Progenitor cell of endocrine pancreas (in vitro differentiated cells): ENCODE results near the gene HM13. TPM values are rescaled to one million over a fixed set of nuclear protein-coding genes. Genes with fewer than 3 reads are reported as not detected.

Source experiments
- DNase-seq: peaks from one replicate; pipeline ENCODE4 v3.0.0; 2021; ENCODE audit warnings: low spot score; ENCODE audit not compliant: unreplicated experiment
- H3K27ac Mint-ChIP-seq: 2 replicates; pipeline ENCODE4 v1.8.0; 2021; ENCODE audit warnings: mild to moderate bottlenecking, moderate library complexity, mixed read lengths
- H3K27me3 Mint-ChIP-seq: 2 replicates; pipeline ENCODE4 v1.8.0; 2021; ENCODE audit warnings: mixed read lengths
- H3K36me3 Mint-ChIP-seq: 2 replicates; pipeline ENCODE4 v1.8.0; 2022; ENCODE audit warnings: mixed read lengths; ENCODE audit not compliant: insufficient read depth
- H3K4me1 Mint-ChIP-seq: 2 replicates; pipeline ENCODE4 v1.8.0; 2021; ENCODE audit warnings: low read depth, mixed read lengths
- H3K4me3 Mint-ChIP-seq: 2 replicates; pipeline ENCODE4 v1.8.0; 2021; ENCODE audit warnings: low read depth, mild to moderate bottlenecking, moderate library complexity, mixed read lengths
- H3K9me3 Mint-ChIP-seq: 2 replicates; pipeline ENCODE4 v1.8.0; 2021; ENCODE audit warnings: low read depth, mixed read lengths
- CTCF ChIP-seq: fragments of 200-600 bp; sonication (generic); IDR thresholded peaks from one replicate; pipeline ENCODE4 v1.5.0; 2021; ENCODE audit warnings: antibody characterized with exemption, mild to moderate bottlenecking; ENCODE audit not compliant: unreplicated experiment
- total RNA-seq: library from RNA; stranded (reverse); gene quantifications from 2 replicates; pipeline ENCODE4 v1.2.1, GENCODE V29; 2021

HM13 gene
- total RNA-seq, 1 donor from 2014 or later = 217 TPM

GRCh38 chr20:31566658-31567379, 52.6 kb downstream of the HM13 start:
- Mint-ChIP-seq H3K4me3 (no peak overlapping the region), H3K27me3 (no peaks in the 10 kb centered on the region)

DNA sequence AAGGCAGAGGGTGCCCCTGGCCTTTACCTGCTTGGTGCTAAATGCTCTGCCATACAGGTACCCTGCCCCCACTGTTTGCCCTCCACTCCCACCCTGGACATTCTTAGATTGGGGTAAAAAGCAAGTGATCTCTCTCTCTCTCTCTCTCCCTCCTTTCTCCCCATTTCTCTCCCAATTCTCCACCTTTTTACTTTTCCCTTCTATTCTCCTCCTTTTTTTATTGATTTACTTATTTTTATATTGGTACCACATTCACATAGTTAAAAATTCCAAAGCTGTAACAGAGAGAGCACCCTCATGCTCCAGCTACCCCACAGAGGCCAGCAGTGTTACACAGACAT, 53.1 kb downstream of the HM13 start:
- no peaks in the 10 kb centered on the region for H3K9me3 Mint-ChIP-seq
- H3K27ac Mint-ChIP-seq = peak overlapping the region; percentile 19
- H3K4me3 Mint-ChIP-seq = no peak overlapping the region
- H3K4me1 Mint-ChIP-seq = peaks cover 43% of the 10 kb centered on the region
- H3K36me3 Mint-ChIP-seq = peaks cover 16% of the 10 kb centered on the region
- no peak for DNase-seq
- no peaks in the 10 kb centered on the region for H3K27me3 Mint-ChIP-seq
- TF ChIP-seq CTCF = no peak

More at GRCh38 chr20:31566658-31567379, 52.6 kb downstream of the HM13 start:
- no peak for TF ChIP-seq CTCF
- Mint-ChIP-seq H3K36me3 (peaks cover 16% of the 10 kb centered on the region), H3K4me1 (peaks cover 38% of the 10 kb centered on the region), H3K9me3 (no peaks in the 10 kb centered on the region), H3K27ac (peak overlapping the region; percentile 57)
- no peak for DNase-seq

- no peaks in the 10 kb centered on the region for H3K27me3 Mint-ChIP-seq
- H3K9me3 Mint-ChIP-seq = no peaks in the 10 kb centered on the region
- no peak for TF ChIP-seq CTCF
- no peak overlapping the region for H3K4me3 Mint-ChIP-seq
- peaks cover 12% of the 10 kb centered on the region for H3K36me3 Mint-ChIP-seq
- peak overlapping the region; percentile 38 for H3K27ac Mint-ChIP-seq
- no peak for DNase-seq
- H3K4me1 Mint-ChIP-seq = peaks cover 43% of the 10 kb centered on the region
Measured at GRCh38 chr20:31568041-31568731, 53.9 kb downstream of the HM13 start.

- DNase-seq = no peak
- Mint-ChIP-seq H3K4me3 (no peak overlapping the region), H3K27me3 (no peaks in the 10 kb centered on the region), H3K27ac (peak overlapping the region; percentile 38), H3K36me3 (peaks cover 11% of the 10 kb centered on the region), H3K4me1 (peaks cover 47% of the 10 kb centered on the region), H3K9me3 (no peaks in the 10 kb centered on the region)
- TF ChIP-seq CTCF = no peak
Measured at GRCh38 chr20:31568773-31569162, 54.5 kb downstream of the HM13 start.

GRCh38 chr20:31569163-31570020, 55.1 kb downstream of the HM13 start:
- peaks cover 7% of the 10 kb centered on the region for H3K36me3 Mint-ChIP-seq

More at GRCh38 chr20:31569163-31570020, 55.1 kb downstream of the HM13 start:
- no peaks in the 10 kb centered on the region for H3K9me3 Mint-ChIP-seq
- TF ChIP-seq CTCF = peak; percentile 94
- no peaks in the 10 kb centered on the region for H3K27me3 Mint-ChIP-seq
- H3K27ac Mint-ChIP-seq = peak overlapping the region; percentile 38
- peak; percentile 75 for DNase-seq
- H3K4me1 Mint-ChIP-seq = peaks cover 52% of the 10 kb centered on the region
- H3K4me3 Mint-ChIP-seq = no peak overlapping the region
